HL-60 (cell line): ENCODE data around the gene LRRC49.

Experiments used
- DNase-seq, 2 experiments: peaks; one replicate each; pipeline ENCODE4 v3.0.0-alpha.2; 2010 to 2020; ENCODE audit warnings: low read depth in 1 of 2, low spot score in 1 of 2
- H3K27ac ChIP-seq: fragments of 250-450 bp; sonication (Bioruptor Pico); replicated peaks from 2 replicates; pipeline ENCODE4 v1.5.1; 2020; ENCODE audit warnings: mild to moderate bottlenecking, moderate library complexity
- H3K27me3 ChIP-seq: fragments of 250-450 bp; sonication (Bioruptor Pico); 2 replicates; pipeline ENCODE4 v1.5.1; 2021; ENCODE audit warnings: mild to moderate bottlenecking, moderate library complexity; ENCODE audit not compliant: insufficient read depth, poor library complexity, severe bottlenecking
- H3K4me3 ChIP-seq: replicated peaks from 2 replicates; pipeline ENCODE4 v1.5.1; 2011; ENCODE audit warnings: mild to moderate bottlenecking, control low read depth, low read length; ENCODE audit not compliant: insufficient read depth
- GABPA ChIP-seq: IDR thresholded peaks from 2 replicates; pipeline ENCODE4 v1.6.1; 2012; ENCODE audit warnings: low read depth
- POLR2AphosphoS5 ChIP-seq: IDR thresholded peaks from 2 replicates; pipeline ENCODE4 v1.6.1; 2012; ENCODE audit warnings: low read depth
- SPI1 ChIP-seq: IDR thresholded peaks from 2 replicates; pipeline ENCODE4 v1.6.1; 2012; ENCODE audit warnings: low read depth, mild to moderate bottlenecking, borderline replicate concordance
- TF ChIP-seq, protein P1 (sequence below): IDR thresholded peaks from one replicate; pipeline ENCODE4 v1.5.1; 2011; ENCODE audit warnings: low read length, control low read depth, inconsistent platforms; ENCODE audit not compliant: insufficient read depth
- TF ChIP-seq, protein P2 (sequence below): IDR thresholded peaks from 2 replicates; pipeline ENCODE4 v1.6.1; 2012; ENCODE audit warnings: low read depth; ENCODE audit not compliant: insufficient replicate concordance

Gene LRRC49

DNA sequence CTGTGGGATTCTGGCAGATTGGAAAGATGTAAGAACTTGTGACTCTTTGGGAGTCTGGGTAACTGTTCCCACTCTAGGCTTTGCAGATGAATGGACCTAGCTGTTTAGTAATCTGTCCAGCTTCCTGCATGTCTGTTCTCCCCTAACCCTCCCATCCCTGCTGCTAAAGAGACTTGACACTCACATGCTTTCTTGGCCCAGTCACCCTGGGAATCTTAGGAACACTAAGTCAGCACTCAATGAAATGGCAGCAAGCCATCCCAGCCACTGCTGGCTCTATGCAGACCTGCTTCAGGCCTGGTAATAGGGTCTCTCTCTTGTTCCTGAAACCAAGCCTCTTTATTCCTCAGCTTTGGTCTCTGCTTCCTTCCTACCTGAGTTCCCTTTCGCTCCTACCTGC, 158.9 kb downstream of the LRRC49 start:
- DNase-seq, result no peak
- TF ChIP-seq, protein P1, sequence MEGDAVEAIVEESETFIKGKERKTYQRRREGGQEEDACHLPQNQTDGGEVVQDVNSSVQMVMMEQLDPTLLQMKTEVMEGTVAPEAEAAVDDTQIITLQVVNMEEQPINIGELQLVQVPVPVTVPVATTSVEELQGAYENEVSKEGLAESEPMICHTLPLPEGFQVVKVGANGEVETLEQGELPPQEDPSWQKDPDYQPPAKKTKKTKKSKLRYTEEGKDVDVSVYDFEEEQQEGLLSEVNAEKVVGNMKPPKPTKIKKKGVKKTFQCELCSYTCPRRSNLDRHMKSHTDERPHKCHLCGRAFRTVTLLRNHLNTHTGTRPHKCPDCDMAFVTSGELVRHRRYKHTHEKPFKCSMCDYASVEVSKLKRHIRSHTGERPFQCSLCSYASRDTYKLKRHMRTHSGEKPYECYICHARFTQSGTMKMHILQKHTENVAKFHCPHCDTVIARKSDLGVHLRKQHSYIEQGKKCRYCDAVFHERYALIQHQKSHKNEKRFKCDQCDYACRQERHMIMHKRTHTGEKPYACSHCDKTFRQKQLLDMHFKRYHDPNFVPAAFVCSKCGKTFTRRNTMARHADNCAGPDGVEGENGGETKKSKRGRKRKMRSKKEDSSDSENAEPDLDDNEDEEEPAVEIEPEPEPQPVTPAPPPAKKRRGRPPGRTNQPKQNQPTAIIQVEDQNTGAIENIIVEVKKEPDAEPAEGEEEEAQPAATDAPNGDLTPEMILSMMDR, result no peak
- TF ChIP-seq POLR2AphosphoS5 (no peak), SPI1 (no peak), GABPA (no peak)
- TF ChIP-seq, protein P2, sequence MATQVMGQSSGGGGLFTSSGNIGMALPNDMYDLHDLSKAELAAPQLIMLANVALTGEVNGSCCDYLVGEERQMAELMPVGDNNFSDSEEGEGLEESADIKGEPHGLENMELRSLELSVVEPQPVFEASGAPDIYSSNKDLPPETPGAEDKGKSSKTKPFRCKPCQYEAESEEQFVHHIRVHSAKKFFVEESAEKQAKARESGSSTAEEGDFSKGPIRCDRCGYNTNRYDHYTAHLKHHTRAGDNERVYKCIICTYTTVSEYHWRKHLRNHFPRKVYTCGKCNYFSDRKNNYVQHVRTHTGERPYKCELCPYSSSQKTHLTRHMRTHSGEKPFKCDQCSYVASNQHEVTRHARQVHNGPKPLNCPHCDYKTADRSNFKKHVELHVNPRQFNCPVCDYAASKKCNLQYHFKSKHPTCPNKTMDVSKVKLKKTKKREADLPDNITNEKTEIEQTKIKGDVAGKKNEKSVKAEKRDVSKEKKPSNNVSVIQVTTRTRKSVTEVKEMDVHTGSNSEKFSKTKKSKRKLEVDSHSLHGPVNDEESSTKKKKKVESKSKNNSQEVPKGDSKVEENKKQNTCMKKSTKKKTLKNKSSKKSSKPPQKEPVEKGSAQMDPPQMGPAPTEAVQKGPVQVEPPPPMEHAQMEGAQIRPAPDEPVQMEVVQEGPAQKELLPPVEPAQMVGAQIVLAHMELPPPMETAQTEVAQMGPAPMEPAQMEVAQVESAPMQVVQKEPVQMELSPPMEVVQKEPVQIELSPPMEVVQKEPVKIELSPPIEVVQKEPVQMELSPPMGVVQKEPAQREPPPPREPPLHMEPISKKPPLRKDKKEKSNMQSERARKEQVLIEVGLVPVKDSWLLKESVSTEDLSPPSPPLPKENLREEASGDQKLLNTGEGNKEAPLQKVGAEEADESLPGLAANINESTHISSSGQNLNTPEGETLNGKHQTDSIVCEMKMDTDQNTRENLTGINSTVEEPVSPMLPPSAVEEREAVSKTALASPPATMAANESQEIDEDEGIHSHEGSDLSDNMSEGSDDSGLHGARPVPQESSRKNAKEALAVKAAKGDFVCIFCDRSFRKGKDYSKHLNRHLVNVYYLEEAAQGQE, result no peak
- no peak overlapping the region for H3K4me3 ChIP-seq
- H3K27me3 ChIP-seq, result peaks cover 7% of the 10 kb centered on the region
- no peak overlapping the region for H3K27ac ChIP-seq

DNA sequence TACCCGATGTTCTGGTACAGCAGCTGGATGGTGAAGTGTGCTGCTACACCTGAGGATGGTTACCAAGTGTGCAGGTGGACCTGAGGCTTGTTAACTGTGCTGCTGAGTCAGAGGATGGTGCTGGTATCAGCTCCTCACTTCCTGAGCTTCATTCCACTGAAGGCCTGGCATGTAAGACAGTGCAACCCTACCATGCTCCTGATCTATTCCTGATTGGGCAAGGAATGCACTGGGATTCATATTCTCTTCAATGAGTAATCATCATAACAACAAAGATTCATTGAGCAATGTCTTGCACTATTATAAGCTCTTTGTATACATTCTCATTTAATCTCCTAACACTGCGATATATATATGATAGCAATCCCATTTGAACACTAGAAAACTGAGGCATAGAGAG, 159.7 kb downstream of the LRRC49 start:
- no peak overlapping the region for H3K4me3 ChIP-seq
- H3K27ac ChIP-seq, result no peak overlapping the region
- DNase-seq, result no peak
- peaks cover 7% of the 10 kb centered on the region for H3K27me3 ChIP-seq
- TF ChIP-seq POLR2AphosphoS5, result no peak
- TF ChIP-seq, protein P1, result no peak
- TF ChIP-seq GABPA, result no peak
- TF ChIP-seq SPI1, result no peak
- TF ChIP-seq, protein P2, result no peak

DNA sequence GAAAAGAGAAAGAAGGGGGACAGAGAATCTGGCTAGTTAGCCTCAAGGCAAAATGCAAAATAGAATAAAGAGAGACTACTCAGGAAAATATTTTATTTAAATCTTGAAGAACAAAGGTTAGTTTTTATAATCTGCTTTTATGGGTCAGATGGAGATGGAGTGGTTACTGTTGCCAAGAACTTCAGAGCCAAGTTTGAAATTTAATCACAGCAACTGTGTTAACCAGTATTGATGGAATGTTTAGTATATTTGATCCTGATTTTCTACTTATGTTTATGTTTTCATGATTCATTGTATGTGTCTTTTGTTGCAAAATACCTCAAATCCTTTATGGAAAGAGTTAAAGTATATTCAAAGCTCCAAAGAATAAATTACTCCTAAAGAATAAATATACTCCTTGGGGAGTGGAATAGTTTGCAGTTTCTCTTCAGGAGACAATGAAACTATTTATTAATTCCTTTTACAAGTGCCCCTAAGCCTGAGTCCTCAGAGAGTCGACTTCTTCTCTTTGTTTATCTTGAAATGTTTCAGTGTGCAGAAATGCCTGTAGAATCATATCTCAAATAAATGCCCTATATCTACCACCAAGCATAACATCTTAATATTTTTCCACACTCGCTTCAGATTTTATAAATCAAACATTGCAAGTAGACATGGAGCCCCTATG, 161.8 kb downstream of the LRRC49 start:
- DNase-seq, result no peak
- no peak for TF ChIP-seq SPI1
- no peak for TF ChIP-seq GABPA
- TF ChIP-seq, protein P2, result no peak
- TF ChIP-seq POLR2AphosphoS5, result no peak
- TF ChIP-seq, protein P1, result no peak
- Histone ChIP-seq H3K27me3 (peaks cover 7% of the 10 kb centered on the region), H3K27ac (no peak overlapping the region), H3K4me3 (no peak overlapping the region)
